GM21390 (cell line): ENCODE results near the gene C6orf132.

Experiments
- ATAC-seq: cut with Tn5 transposase; IDR thresholded peaks from one replicate; pipeline ENCODE4 v1.9.1; 2021; ENCODE audit not compliant: unreplicated experiment

Gene C6orf132

DNA sequence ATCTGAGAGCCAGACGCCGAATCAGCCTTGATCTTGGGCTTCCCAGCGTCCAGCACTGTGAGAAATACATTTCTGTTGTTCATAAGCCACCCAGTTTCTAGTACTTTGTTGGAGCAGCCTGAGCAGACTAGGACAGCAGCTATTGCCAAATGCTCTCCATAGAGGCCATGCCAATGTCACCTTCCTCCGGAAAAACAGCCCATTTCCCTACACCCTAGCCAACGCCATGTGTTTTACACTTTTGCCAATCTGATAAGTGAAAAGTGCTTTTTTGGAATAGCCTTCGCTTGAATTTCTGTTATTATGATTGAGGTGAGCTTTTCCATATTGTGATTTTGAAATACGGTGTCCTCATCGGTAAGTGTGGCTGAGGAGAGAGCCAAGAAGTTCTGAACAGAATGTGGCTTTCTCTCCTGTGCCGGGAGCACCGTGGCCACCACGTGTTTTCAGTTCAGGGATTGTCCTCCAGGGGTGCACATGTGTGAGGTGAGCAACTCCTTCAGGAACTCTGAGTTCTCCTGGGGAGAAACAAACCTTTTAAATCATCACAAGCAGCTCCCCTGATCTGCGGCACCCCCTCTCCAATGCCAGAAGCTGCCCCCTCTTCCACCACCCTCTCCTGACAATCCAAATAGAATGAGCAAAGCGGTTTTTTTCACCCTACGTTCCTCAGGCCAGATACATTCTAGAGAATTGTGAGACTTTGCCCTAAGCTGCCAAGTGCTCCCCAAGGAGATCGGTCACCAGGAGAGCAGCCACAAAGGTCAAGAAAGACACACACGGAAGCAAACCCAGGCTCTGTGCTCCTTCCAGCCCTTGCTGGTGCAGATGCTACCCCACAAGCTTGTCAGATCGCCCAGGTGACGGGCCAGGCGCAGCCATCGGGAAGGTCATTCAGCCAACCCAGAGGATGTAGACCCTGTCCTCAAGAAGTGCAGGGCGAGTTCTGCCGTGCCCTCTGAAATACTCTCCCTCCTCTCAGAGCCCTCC lies 56.1 kb downstream of the C6orf132 start:
- no peak for ATAC-seq

DNA sequence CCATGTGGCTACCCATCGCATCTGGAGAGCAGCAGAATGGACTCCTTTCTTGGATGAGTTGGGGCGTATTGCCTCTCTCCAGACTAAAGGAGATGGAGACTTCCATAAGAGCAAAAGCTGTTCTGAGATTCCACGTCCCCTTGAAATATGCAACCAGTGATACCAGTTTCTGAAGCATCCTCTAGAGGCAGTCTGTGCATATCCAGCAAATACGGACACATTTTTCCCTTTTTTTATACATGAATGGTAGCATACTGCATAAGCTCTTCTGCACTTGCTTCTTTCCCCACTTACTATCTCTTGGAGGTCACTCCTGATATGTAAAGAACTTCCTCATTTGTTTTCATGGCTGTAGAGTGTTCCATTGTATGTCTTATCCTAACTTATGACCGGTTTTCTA lies 57.5 kb downstream of the C6orf132 start:
- no peak for ATAC-seq

DNA sequence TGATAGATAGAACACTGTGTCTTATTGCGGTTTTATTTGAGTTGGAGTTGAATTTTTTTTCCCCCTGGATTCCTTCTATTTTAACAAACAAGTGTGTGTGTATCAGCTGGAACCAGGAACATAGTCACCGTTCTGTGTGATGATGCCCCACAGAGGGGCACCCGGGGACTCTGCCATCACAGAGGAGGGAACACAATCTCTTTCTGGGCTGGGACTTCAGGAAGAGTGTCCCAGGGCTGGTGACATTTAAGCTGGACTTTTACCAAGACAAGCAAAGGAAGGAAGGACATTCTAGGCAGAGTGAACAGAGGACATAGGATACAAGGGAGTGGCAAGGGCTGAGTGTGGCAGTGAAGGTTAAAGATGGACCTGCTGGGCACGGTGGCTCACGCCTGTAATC lies 58.9 kb downstream of the C6orf132 start:
- no peak for ATAC-seq

DNA sequence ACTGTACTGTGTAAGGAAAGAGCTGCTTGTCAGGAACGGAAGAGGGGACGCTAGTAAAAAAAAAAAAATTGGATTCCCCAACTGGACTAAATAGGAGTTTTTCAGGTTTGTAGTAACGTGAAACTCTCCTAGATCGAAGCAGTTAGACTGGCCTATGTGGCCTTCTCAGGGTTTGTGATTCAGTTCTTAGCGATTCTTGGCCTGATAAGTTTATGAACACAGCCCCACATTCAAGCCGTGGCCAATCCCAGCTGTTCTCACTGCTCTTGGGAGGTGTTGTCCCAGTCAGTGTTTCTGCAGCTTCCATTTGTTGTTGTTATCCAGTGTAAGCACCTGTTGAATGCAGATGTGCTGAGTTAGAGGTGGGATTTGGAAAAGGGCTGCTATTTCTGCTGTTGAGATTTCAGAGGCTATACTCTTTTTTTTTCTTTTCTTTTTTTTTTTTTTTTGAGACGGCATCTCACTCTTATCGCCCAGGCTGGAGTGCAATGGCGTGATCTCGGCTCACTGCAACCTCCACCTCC lies 62.4 kb downstream of the C6orf132 start:
- ATAC-seq = no peak

DNA sequence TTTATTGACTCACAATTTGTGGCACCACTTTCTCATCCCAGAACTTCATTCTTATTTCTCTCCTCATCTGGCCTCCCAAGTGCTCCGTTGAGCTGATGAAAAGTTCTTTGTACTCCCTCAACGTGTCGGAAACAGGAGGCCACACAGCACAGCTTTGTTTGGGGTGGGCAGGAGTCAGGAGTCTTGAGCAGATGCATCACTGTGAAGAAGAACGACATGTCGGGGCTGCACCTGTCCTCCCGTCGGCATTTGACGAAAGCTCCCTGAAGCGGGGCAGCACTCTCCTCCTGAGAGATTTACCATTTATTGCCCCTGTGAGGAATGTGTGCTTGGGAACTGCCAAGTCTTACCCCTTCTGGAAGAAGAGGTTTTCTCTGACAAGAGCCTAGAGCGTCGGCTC lies 64.0 kb downstream of the C6orf132 start:
- ATAC-seq = no peak

DNA sequence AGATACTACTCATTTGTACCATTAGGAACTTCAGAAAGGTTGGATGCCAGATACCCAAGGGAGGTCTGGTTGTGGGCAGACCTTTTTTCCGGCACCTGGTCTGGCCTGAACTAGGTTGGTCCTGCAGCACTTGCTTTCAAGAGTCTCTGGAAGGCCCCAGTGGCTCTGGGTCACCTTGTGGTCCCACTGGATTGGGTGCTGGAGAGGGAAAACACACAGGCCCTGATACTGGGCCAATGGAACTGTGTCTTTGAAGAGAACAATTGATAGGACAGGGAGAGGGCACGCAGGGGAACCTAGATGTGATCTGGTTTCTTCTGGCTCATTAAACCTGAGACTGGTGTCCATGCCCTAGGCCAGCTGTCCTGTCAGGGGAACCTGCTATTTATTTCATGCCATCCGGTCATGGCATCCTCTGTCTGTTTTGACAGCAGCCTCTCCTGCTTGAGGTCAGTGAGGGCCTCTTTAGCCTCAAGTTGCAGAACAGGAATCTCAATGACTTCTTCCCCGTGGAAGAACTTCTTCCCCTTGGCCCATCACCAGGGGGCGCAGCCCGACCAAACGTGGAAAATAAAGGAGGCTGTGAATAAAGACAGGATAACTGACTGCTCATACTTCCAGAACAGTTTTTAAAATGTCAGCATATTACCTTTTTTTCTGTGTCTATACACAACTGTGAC lies 67.1 kb downstream of the C6orf132 start:
- no peak for ATAC-seq

DNA sequence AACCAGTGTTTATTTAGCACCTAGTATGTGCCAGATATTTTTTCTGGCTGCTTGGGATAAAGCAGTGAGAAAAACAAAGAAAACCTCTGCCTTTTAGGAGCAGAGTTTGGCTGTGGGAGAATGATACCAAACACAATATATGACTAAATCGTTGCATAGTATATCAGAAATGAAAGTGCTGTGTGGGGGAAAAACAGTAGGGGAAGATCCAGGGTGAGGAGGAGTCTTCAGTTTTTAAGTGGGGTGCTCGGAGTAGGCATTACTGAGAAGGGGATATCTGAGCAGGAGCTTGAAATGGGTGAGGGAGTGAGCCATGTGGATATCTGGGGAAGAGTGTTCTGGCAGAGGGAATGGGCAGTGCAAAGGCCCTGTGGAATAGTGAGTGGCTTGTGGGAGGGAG lies 69.1 kb downstream of the C6orf132 start:
- no peak for ATAC-seq

DNA sequence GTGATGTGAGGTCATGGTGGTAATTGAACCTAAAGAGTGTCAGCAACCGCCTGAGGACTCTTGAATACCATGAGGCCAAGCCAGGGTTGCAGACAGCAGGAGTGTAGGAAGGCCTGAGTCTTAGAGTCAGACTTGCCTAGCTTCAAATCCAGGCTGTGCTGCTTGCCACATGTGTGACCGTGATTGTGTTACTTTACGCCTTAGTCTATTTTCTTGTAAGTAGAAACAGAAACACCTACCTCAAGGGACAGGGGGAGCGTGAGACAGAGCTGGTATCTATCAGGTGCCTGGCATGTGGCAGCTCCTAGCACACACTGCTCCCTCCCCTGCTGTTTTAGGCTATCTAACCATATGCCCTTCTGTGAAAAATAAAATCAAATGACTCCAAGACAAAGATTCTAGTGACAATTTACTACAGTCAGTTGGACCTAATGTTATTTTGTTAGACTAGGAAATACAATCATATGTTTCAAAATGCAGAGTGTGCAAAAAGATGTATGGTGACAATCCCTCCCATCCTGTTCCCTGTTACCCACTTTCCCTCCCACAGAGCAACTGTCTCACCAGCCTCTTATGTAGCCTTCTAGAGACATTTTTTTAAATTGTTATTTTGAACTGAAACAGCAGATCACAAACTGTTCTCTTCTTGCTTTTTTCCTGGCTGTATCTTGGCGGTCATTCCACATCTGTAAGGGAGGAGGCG lies 70.4 kb downstream of the C6orf132 start:
- no peak for ATAC-seq

DNA sequence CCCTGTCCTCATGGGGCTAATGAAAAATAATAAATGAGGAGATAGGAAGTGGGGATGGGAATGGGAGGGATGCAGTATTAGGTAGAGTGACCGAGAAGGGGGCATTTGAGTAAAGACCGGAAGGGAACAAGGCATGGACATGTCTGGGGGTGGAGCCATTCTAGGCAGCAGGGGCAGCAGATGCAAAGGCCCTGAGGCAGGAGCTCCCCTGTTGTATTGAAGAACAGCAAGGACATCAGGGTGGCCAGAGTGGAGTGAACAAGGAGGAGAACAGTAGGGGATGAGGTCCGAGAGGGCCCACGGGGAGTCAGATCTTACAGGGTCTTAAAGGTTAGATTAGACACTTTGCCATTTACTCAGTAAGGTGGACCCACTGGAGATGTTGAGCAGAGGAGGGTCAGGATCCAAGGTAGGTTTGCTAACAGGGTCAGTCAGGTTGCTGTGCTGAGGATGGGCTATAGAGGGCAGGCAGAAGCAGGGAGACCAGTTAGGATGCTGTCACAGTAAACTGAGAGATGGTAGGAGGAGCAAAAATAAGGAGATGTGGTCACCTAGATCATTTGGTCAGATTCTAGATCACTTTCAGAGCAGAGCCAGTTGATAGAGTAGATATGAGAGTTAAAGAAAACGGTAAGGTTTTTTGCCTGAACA lies 73.4 kb downstream of the C6orf132 start:
- no peak for ATAC-seq

DNA sequence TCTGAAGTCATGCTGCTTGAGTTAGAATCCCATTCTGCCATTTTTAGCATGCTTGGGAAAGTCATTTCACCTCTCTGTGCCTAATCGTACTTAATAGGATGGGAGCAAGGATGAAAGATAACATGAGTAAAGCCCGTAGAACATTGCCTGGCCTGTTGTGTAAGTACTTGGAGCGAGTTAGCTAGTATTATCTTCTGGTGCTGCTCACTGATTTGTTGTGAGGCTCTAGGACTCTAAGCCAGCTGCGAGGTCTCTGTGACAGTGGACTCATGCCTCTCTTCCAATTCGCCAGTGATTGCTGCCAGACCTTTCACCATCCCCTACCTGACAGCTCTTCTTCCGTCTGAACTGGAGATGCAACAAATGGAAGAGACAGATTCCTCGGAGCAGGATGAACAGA lies 74.2 kb downstream of the C6orf132 start:
- no peak for ATAC-seq

DNA sequence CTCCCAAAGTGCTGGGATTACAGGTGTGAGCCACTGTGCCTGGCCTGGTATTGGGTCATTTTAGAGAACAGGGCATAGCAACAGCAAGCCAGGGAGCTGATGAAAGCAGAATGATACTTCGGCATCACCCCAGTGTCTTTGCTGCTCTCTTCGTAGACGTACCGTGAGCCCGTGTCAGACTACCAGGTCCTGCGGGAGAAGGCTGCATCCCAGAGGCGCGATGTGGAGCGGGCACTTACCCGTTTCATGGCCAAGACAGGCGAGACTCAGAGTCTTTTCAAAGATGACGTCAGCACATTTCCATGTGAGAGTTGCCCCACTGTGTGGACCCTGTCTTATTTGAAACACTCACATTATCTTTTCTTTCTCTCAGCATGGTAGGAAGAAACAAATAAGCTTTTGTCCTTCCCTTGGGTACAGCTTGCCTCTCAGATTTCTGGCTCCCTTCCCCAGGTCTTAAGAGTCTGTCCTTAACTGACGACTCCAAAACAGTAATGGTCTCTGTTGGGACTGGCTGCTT lies 76.2 kb downstream of the C6orf132 start:
- ATAC-seq = no peak

DNA sequence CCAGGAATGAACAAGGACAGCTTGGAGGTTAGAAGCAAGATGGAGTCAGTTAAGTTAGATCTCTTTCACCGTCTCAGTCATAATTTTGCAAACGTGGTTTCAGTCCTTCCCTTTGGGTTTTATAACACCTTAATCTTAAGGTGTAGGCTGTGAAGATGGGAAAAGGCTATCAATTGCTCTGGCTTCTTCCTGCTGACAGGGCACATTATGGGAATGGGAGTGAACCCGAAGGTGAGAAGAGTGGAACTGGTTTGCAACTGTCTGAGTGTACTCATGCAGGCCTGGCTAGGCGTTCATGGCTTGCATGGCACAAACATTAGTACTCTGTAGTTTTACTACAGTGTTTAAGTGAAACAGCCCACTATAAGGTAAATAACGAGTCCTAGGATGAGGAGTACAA lies 82.7 kb downstream of the C6orf132 start:
- no peak for ATAC-seq

DNA sequence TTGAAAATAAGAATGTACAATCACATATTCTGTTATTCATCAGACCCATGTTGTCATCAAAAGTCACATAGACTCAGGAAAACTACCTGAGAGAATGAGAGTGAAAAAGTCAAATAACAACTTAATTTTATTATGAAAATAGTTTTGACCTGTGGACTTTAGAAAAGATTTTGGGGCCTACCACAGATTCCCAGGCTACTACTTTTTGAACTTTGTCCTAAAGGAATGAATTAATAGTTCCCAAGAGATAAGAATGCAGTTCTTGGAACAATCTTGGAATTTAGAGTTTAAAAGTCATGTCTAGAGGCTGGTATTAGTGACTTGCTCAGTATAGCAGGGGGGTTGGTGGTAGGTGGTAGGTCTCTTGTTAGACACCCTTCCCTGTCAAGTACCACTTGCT lies 88.8 kb downstream of the C6orf132 start:
- ATAC-seq = no peak

DNA sequence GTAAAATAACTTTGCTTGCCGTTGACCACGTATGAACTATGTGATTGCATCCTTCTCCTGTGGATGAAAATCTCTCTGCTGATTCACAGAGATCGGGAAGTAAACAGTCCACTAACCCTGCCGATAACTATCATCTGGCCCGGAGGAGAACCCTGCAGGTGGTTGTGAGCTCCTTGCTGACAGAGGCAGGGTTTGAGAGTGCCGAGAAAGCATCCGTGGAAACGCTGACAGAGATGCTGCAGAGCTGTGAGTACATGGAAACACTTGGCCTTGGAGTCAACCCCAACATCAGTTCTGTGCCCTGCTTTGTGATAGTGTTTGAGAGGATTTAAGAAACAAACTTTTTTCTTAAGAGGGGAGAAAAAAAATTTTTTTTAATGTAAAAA lies 91.2 kb downstream of the C6orf132 start:
- ATAC-seq = no peak
